ENCODE results near the gene SLC22A2. TPM values are rescaled to one million over a fixed set of nuclear protein-coding genes. Genes with fewer than 3 reads are reported as not detected.

The SLC22A2 gene
- total RNA-seq, 2 donors from 2014 or later, result not detected

GRCh38 chr6:160252073-160252813 lies 6.4 kb downstream of the SLC22A2 start:
- Histone ChIP-seq H3K27me3 (replicated peaks; ENCODE audit: insufficient read depth) (no peaks in the 10 kb centered on the region), H3K27ac (no peak overlapping the region), H3K4me1 (replicated peaks) (no peaks in the 10 kb centered on the region), H3K9me3 (no peaks in the 10 kb centered on the region), H3K4me3 (no peak overlapping the region), H3K36me3 (no peaks in the 10 kb centered on the region)
- intact Hi-C loops (cut with DNase I), result no loop called here
- DNase-seq (ENCODE audit: low spot score), result no peak
- WGBS, result 85% methylated on average over 1 of the region's 1 CpG
- TF ChIP-seq POLR2AphosphoS5 (IDR thresholded peaks at IDR 0.05), result no peak
- no peak for TF ChIP-seq POLR2A (IDR thresholded peaks at IDR 0.05)
- no peak for TF ChIP-seq CTCF (IDR thresholded peaks at IDR 0.05)

- WGBS, result 49% methylated on average over 3 of the region's 3 CpGs
- DNase-seq (ENCODE audit: low spot score), result peak; percentile 34
These were observed 8.9 kb downstream of the SLC22A2 start for GRCh38 chr6:160249671-160250070.

GRCh38 chr6:160248538-160248937 lies 10.1 kb downstream of the SLC22A2 start:
- Histone ChIP-seq H3K9me3 (no peaks in the 10 kb centered on the region), H3K27ac (no peak overlapping the region), H3K27me3 (replicated peaks; ENCODE audit: insufficient read depth) (no peaks in the 10 kb centered on the region), H3K4me3 (no peak overlapping the region), H3K4me1 (replicated peaks) (no peaks in the 10 kb centered on the region), H3K36me3 (no peaks in the 10 kb centered on the region)
- no peak for TF ChIP-seq POLR2AphosphoS5 (IDR thresholded peaks at IDR 0.05)
- TF ChIP-seq POLR2A (IDR thresholded peaks at IDR 0.05), result no peak
- no peak for TF ChIP-seq CTCF (IDR thresholded peaks at IDR 0.05)
- intact Hi-C loops (cut with DNase I), result no loop called here
- WGBS, result 60% methylated on average over 1 of the region's 1 CpG
- no peak for DNase-seq (ENCODE audit: low spot score)

More at GRCh38 chr6:160249671-160250070, 8.9 kb downstream of the SLC22A2 start:
- Histone ChIP-seq H3K27me3 (replicated peaks; ENCODE audit: insufficient read depth) (no peaks in the 10 kb centered on the region), H3K9me3 (no peaks in the 10 kb centered on the region), H3K27ac (peak overlapping the region in 1 of 2 donors; percentile 3), H3K4me3 (no peak overlapping the region), H3K36me3 (no peaks in the 10 kb centered on the region), H3K4me1 (replicated peaks) (no peaks in the 10 kb centered on the region)
- intact Hi-C loops (cut with DNase I), result no loop called here
- TF ChIP-seq POLR2A (IDR thresholded peaks at IDR 0.05), result no peak
- peak; percentile 75 for TF ChIP-seq POLR2AphosphoS5 (IDR thresholded peaks at IDR 0.05)

GRCh38 chr6:160247457-160247883 lies 11.2 kb downstream of the SLC22A2 start:
- Histone ChIP-seq H3K36me3 (no peaks in the 10 kb centered on the region), H3K4me3 (no peak overlapping the region), H3K4me1 (replicated peaks) (no peaks in the 10 kb centered on the region), H3K27ac (no peak overlapping the region), H3K27me3 (replicated peaks; ENCODE audit: insufficient read depth) (no peaks in the 10 kb centered on the region), H3K9me3 (no peaks in the 10 kb centered on the region)
- no peak for DNase-seq (ENCODE audit: low spot score)
- TF ChIP-seq POLR2AphosphoS5 (IDR thresholded peaks at IDR 0.05) (no peak), CTCF (IDR thresholded peaks at IDR 0.05) (no peak), POLR2A (IDR thresholded peaks at IDR 0.05) (no peak)
- intact Hi-C loops (cut with DNase I), result no loop called here
- WGBS, result 80% methylated on average over 3 of the region's 3 CpGs

GRCh38 chr6:160240691-160241084 lies 17.9 kb downstream of the SLC22A2 start:
- intact Hi-C loops (cut with DNase I), result no loop called here
- Histone ChIP-seq H3K36me3 (no peaks in the 10 kb centered on the region), H3K4me3 (no peak overlapping the region), H3K27ac (no peak overlapping the region), H3K9me3 (no peaks in the 10 kb centered on the region), H3K27me3 (replicated peaks; ENCODE audit: insufficient read depth) (no peaks in the 10 kb centered on the region), H3K4me1 (replicated peaks) (peaks cover 4% of the 10 kb centered on the region)
- DNase-seq (ENCODE audit: low spot score), result no peak
- WGBS, result 95% methylated on average over 1 of the region's 1 CpG
- no peak for TF ChIP-seq CTCF (IDR thresholded peaks at IDR 0.05)
